ENCODE results near the gene MYO7B.

- TF ChIP-seq, protein P1, sequence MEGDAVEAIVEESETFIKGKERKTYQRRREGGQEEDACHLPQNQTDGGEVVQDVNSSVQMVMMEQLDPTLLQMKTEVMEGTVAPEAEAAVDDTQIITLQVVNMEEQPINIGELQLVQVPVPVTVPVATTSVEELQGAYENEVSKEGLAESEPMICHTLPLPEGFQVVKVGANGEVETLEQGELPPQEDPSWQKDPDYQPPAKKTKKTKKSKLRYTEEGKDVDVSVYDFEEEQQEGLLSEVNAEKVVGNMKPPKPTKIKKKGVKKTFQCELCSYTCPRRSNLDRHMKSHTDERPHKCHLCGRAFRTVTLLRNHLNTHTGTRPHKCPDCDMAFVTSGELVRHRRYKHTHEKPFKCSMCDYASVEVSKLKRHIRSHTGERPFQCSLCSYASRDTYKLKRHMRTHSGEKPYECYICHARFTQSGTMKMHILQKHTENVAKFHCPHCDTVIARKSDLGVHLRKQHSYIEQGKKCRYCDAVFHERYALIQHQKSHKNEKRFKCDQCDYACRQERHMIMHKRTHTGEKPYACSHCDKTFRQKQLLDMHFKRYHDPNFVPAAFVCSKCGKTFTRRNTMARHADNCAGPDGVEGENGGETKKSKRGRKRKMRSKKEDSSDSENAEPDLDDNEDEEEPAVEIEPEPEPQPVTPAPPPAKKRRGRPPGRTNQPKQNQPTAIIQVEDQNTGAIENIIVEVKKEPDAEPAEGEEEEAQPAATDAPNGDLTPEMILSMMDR (IDR thresholded peaks at IDR 0.05; ENCODE audit: poor library complexity), result no peak
- no peak for TF ChIP-seq EZH2 (IDR thresholded peaks at IDR 0.05; ENCODE audit: borderline replicate concordance)
Measured at GRCh38 chr2:127630096-127630863, 94.8 kb downstream of the MYO7B start.

Measured in hepatocyte (in vitro differentiated cells).